Measurements from ENCODE around the gene LTF. TPM values are rescaled to one million over a fixed set of nuclear protein-coding genes. Genes with fewer than 3 reads are reported as not detected.
"Not testable (repeated sequence)": the region's sequence is repeated elsewhere in the genome, so short reads cannot be mapped to it uniquely, and the experiment has no call there.

Gene LTF
- total RNA-seq, 1 experiment from 2014 or later: not detected

GRCh38 chr3:46389306-46389705 is 75.4 kb downstream of the LTF start:
- Histone ChIP-seq H3K4me2 (peak overlapping the region; percentile 95), H3K9me3 (ENCODE audit: insufficient read depth, low read depth) (no peaks in the 10 kb centered on the region; the same call in 1 of the 2 replicates), H4K20me1 (ENCODE audit: insufficient read depth) (no peaks in the 10 kb centered on the region), H3K4me1 (replicated peaks; ENCODE audit: insufficient read depth) (peaks cover 81% of the 10 kb centered on the region), H3K9me2 (ENCODE audit: insufficient read depth) (no peaks in the 10 kb centered on the region), H3K79me2 (ENCODE audit: low read depth) (peaks cover 44% of the 10 kb centered on the region), H3K4me3 (peak overlapping the region; percentile 62), H3K27me3 (ENCODE audit: insufficient read depth, low read depth) (no peaks in the 10 kb centered on the region), H2AFZ (no peak overlapping the region), H3K27ac (peak overlapping the region; percentile 95), H3K36me3 (ENCODE audit: low read depth) (peaks cover 26% of the 10 kb centered on the region), H3F3A (ENCODE audit: insufficient read depth, low read depth) (peaks cover 63% of the 10 kb centered on the region)
- TF ChIP-seq EZH2 (IDR thresholded peaks at IDR 0.05; ENCODE audit: low read depth): no peak
- TF ChIP-seq CTCF (conservative IDR thresholded peaks at IDR 0.05): no peak
- CTCF ChIA-PET: no interaction called here
- no peak for DNase-seq
- no TSS peak for BruUV-seq (replicated peaks)
- intact Hi-C loops (cut with micrococcal nuclease; ENCODE audit: unreplicated experiment): no loop called here
- POLR2A ChIA-PET (ENCODE audit: unreplicated experiment): no interaction called here

DNA sequence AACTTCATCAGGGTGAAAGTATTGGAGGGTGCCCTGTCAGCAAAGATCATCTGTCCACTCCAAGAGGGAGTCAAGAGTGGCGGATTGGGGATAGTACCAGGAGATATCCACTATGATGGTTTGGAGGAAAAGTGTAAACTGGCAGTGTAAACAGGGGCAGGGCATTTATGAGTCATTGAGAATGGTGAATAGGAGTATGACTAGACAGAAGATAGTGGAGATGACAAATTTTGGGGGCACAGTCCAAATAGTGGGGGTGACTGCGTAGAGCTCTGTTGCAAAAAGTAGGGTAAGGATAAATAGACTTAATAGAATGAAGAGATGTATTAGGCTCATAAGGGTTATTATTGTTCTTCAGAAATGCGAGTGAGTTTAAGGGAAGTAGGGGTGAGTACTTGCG is 75.9 kb downstream of the LTF start:
- Histone ChIP-seq H3K36me3 (ENCODE audit: low read depth) (peaks cover 26% of the 10 kb centered on the region), H3K27ac (peak overlapping the region; percentile 95), H3F3A (ENCODE audit: insufficient read depth, low read depth) (peaks cover 58% of the 10 kb centered on the region), H3K4me3 (peak overlapping the region; percentile 62; the same call in 1 of the 2 replicates), H3K79me2 (ENCODE audit: low read depth) (peaks cover 43% of the 10 kb centered on the region), H3K4me2 (peak overlapping the region; percentile 95), H3K4me1 (replicated peaks; ENCODE audit: insufficient read depth) (peaks cover 77% of the 10 kb centered on the region)
- H4K20me1 ChIP-seq (ENCODE audit: insufficient read depth); H2AFZ ChIP-seq; H3K27me3 ChIP-seq (ENCODE audit: insufficient read depth, low read depth); CTCF ChIA-PET; intact Hi-C loops (cut with micrococcal nuclease; ENCODE audit: unreplicated experiment); H3K9me3 ChIP-seq (ENCODE audit: insufficient read depth, low read depth); BruUV-seq (replicated peaks); DNase-seq; H3K9me2 ChIP-seq (ENCODE audit: insufficient read depth); POLR2A ChIA-PET (ENCODE audit: unreplicated experiment): not testable (repeated sequence)

GRCh38 chr3:46386205-46386604 is 78.5 kb downstream of the LTF start:
- DNase-seq: peak; percentile 61 to 96

More at GRCh38 chr3:46386205-46386604, 78.5 kb downstream of the LTF start:
- Histone ChIP-seq H3K4me3 (no peak overlapping the region; the same call in 1 of the 2 replicates), H3K4me1 (replicated peaks; ENCODE audit: insufficient read depth) (peaks cover 67% of the 10 kb centered on the region), H3K36me3 (ENCODE audit: low read depth) (peaks cover 26% of the 10 kb centered on the region), H3K27ac (peak overlapping the region; percentile 95), H2AFZ (no peak overlapping the region), H3K4me2 (peak overlapping the region; percentile 95), H3K9me2 (ENCODE audit: insufficient read depth) (no peaks in the 10 kb centered on the region), H3K27me3 (ENCODE audit: insufficient read depth, low read depth) (no peaks in the 10 kb centered on the region), H3K9me3 (ENCODE audit: insufficient read depth, low read depth) (no peaks in the 10 kb centered on the region; the same call in 1 of the 2 replicates), H3F3A (ENCODE audit: insufficient read depth, low read depth) (peaks cover 35% of the 10 kb centered on the region), H3K79me2 (ENCODE audit: low read depth) (peaks cover 35% of the 10 kb centered on the region), H4K20me1 (ENCODE audit: insufficient read depth) (no peaks in the 10 kb centered on the region)
- ChIA-PET CTCF (interaction anchor here (0.6 to 0.8 kb wide), 2 partner anchors 29 to 56 kb away, joined by 3 to 6 read pairs; no protein-coding TSS in a partner anchor), POLR2A (ENCODE audit: unreplicated experiment) (interaction anchor here (0.5 to 0.6 kb wide), 2 partner anchors 172 to 182 kb away, joined by 3 to 9 read pairs; no protein-coding TSS in a partner anchor)
- no TSS peak for BruUV-seq (replicated peaks)
- intact Hi-C loops (cut with micrococcal nuclease; ENCODE audit: unreplicated experiment): no loop called here
- no peak for TF ChIP-seq CTCF (conservative IDR thresholded peaks at IDR 0.05)
- no peak for TF ChIP-seq EZH2 (IDR thresholded peaks at IDR 0.05; ENCODE audit: low read depth)

Other genes with a start within 250 kb of the LTF start
- 1.7 and 3.1 TPM in 2 replicates for gene CCR3, start 222.4 kb downstream of the LTF start, total RNA-seq (2021)
- not detected in 2 replicates for gene CCR2, start 110.8 kb downstream of the LTF start, total RNA-seq (2021)
- gene CCR5, start 94.0 kb downstream of the LTF start, total RNA-seq (2021): not detected in 2 replicates
- gene CCRL2, start 57.6 kb downstream of the LTF start, total RNA-seq (2021): 1.2 TPM in 2 replicates
- not detected in 2 replicates for gene RTP3, start 33.1 kb upstream of the LTF start, total RNA-seq (2021)
- 0.08 and 0.22 TPM in 2 replicates for gene LRRC2, start 101.4 kb upstream of the LTF start, total RNA-seq (2021)
- not detected in 2 replicates for gene FAM240A, start 147.6 kb upstream of the LTF start, total RNA-seq (2021)
- gene ALS2CL, start 228.8 kb upstream of the LTF start, total RNA-seq (2021): 67.5 and 71.6 TPM in 2 replicates
- 6.0 and 6.5 TPM in 2 replicates for gene TMIE, start 236.5 kb upstream of the LTF start, total RNA-seq (2021)